B cell (primary cell): ENCODE measurements around the gene ZBTB11.

Experiments
- EZH2 ChIP-seq: IDR thresholded peaks from 2 replicates; pipeline ENCODE4 v1.6.1; 2012; ENCODE audit warnings: borderline replicate concordance, low read depth, mild to moderate bottlenecking, moderate library complexity, low read length; ENCODE audit not compliant: insufficient read depth, poor library complexity, severe bottlenecking
- TF ChIP-seq, protein P1 (sequence below): fragments of 200-600 bp; IDR thresholded peaks from one replicate; pipeline ENCODE4 v1.8.0; 2022; ENCODE audit warnings: antibody characterized with exemption, mild to moderate bottlenecking

DNA sequence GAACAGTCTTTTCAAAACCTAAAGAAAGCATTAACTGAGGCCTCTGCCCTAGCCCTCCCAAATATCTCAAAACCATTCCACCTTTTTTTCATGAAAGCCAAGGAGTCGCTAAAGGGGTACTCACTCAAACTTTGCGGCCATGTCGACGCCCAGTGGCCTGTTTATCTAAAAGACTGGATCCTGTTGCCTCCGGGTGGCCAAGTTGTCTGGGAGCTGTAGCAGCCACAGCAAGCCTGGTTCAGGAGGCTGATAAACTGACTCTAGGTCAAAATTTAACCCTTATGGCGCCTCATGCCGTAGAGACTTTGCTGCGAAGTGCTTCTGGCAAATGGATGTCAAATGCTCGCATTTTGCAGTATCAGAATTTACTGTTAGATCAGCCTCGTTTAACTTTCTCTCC lies 39.5 kb downstream of the ZBTB11 start:
- TF ChIP-seq, protein P1, sequence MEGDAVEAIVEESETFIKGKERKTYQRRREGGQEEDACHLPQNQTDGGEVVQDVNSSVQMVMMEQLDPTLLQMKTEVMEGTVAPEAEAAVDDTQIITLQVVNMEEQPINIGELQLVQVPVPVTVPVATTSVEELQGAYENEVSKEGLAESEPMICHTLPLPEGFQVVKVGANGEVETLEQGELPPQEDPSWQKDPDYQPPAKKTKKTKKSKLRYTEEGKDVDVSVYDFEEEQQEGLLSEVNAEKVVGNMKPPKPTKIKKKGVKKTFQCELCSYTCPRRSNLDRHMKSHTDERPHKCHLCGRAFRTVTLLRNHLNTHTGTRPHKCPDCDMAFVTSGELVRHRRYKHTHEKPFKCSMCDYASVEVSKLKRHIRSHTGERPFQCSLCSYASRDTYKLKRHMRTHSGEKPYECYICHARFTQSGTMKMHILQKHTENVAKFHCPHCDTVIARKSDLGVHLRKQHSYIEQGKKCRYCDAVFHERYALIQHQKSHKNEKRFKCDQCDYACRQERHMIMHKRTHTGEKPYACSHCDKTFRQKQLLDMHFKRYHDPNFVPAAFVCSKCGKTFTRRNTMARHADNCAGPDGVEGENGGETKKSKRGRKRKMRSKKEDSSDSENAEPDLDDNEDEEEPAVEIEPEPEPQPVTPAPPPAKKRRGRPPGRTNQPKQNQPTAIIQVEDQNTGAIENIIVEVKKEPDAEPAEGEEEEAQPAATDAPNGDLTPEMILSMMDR, result no peak
- TF ChIP-seq EZH2, result no peak
